A549 (cell line): ENCODE data around the gene PIEZO2. TPM values are rescaled to one million over a fixed set of nuclear protein-coding genes. Genes with fewer than 3 reads are reported as not detected.

Source experiments
- ATAC-seq, 2 experiments: fragments of 200-7000 bp in 1 of 2; fragments of >200 bp in 1 of 2; cut with Nextera tagmentation in 1 of 2; cut with Tn5 transposase in 1 of 2; 3 replicates each; pipeline versions ENCODE4 v1.8.0 to v1.9.1; 2018 to 2020; ENCODE audit warnings: mild to moderate bottlenecking in 1 of 2, moderate library complexity in 1 of 2
- CTCF ChIA-PET: fragments of 300-600 bp; sonication (Branson Sonifier 250); formaldehyde crosslinking; extraction: SDS; loops from one replicate; lab custom pipeline; 2021; ENCODE audit warnings: antibody characterized with exemption, inconsistent platforms; lab: Yijun Ruan, JAX
- POLR2A ChIA-PET: fragments of 350-600 bp; formaldehyde crosslinking; extraction: SDS; loops from one replicate; lab custom pipeline; 2021; ENCODE audit warnings: antibody characterized with exemption, inconsistent platforms; lab: Yijun Ruan, JAX
- DNase-seq, 2 experiments: peaks; one replicate each; pipeline versions ENCODE4 v3.0.0 to v3.0.0-alpha.2; 2011 to 2016; ENCODE audit warnings: low read depth in 1 of 2, low spot score in 1 of 2
- FAIRE-seq: peaks from 2 replicates; lab custom pipeline; 2011; peaks lifted over from hg19 to GRCh38; lab: Jason Lieb, UNC
- H3K27ac ChIP-seq, 2 experiments: fragments of >200 bp; sonication (Bioruptor Twin); formaldehyde crosslinking; 3 replicates each; pipeline ENCODE4 v1.5.1; 2016 to 2017
- H3K4me1 ChIP-seq: fragments of >200 bp; sonication (Bioruptor Twin); formaldehyde crosslinking; 3 replicates; pipeline ENCODE4 v1.6.1; 2016
- H3K4me2 ChIP-seq: fragments of >200 bp; sonication (Bioruptor Twin); formaldehyde crosslinking; 3 replicates; pipeline ENCODE4 v1.6.1; 2016
- H3K4me3 ChIP-seq: fragments of >200 bp; sonication (Bioruptor Twin); formaldehyde crosslinking; 3 replicates; pipeline ENCODE4 v1.5.1; 2016
- H3K9me3 ChIP-seq: fragments of >200 bp; sonication (Bioruptor Twin); formaldehyde crosslinking; 3 replicates; pipeline ENCODE4 v1.6.1; 2016
- CBX2 ChIP-seq: fragments of 200-600 bp; sonication (generic); IDR thresholded peaks from 2 replicates; pipeline ENCODE4 v1.6.1; 2016; ENCODE audit warnings: low read depth, mild to moderate bottlenecking, borderline replicate concordance
- CEBPB ChIP-seq, 2 experiments: fragments of >200 bp in 1 of 2; sonication (Bioruptor Twin) in 1 of 2; formaldehyde crosslinking in 1 of 2; IDR thresholded peaks; 2 replicates each; pipeline ENCODE4 v1.6.1; 2012 to 2016
- CHD4 ChIP-seq: fragments of 200-600 bp; sonication (generic); IDR thresholded peaks from 2 replicates; pipeline ENCODE4 v1.6.1; 2016; ENCODE audit warnings: antibody characterized with exemption, mild to moderate bottlenecking, borderline replicate concordance
- ELK1 ChIP-seq: fragments of 150-350 bp; IDR thresholded peaks from 2 replicates; pipeline ENCODE4 v1.6.1; 2014; ENCODE audit warnings: low read depth, mild to moderate bottlenecking, low read length
- ESRRA ChIP-seq: fragments of 150-350 bp; IDR thresholded peaks from 2 replicates; pipeline ENCODE4 v1.6.1; 2014; ENCODE audit warnings: mild to moderate bottlenecking, low read length, borderline replicate concordance
- GATA3 ChIP-seq: IDR thresholded peaks from 2 replicates; pipeline ENCODE4 v1.6.1; 2012; ENCODE audit warnings: borderline replicate concordance
- JUNB ChIP-seq: fragments of >200 bp; sonication (Bioruptor Twin); formaldehyde crosslinking; IDR thresholded peaks from 2 replicates; pipeline ENCODE4 v1.6.1; 2016
- KDM5A ChIP-seq: fragments of 200-600 bp; sonication (generic); IDR thresholded peaks from 2 replicates; pipeline ENCODE4 v1.6.1; 2016; ENCODE audit warnings: antibody characterized with exemption, mild to moderate bottlenecking
- NPAS2 ChIP-seq: fragments of 250-450 bp; sonication (Bioruptor Pico); IDR thresholded peaks from 2 replicates; pipeline ENCODE4 v1.8.0; 2022; ENCODE audit warnings: mild to moderate bottlenecking, moderate library complexity, borderline replicate concordance
- PBX3 ChIP-seq: IDR thresholded peaks from 2 replicates; pipeline ENCODE4 v1.6.1; 2012
- POLR2A ChIP-seq: IDR thresholded peaks from 2 replicates; pipeline ENCODE4 v1.6.1; 2012; ENCODE audit warnings: mild to moderate bottlenecking, low read length
- RARB ChIP-seq: fragments of 250-450 bp; sonication (Bioruptor Pico); IDR thresholded peaks from 2 replicates; pipeline ENCODE4 v1.8.0; 2021; ENCODE audit warnings: mild to moderate bottlenecking, moderate library complexity
- RCOR1 ChIP-seq: fragments of 150-350 bp; IDR thresholded peaks from 2 replicates; pipeline ENCODE4 v1.6.1; 2014; ENCODE audit warnings: antibody characterized with exemption, low read length, low read depth
- RNF2 ChIP-seq: fragments of 200-600 bp; sonication (generic); IDR thresholded peaks from 2 replicates; pipeline ENCODE4 v1.6.1; 2016; ENCODE audit warnings: low read depth, mild to moderate bottlenecking, antibody characterized with exemption, moderate library complexity, borderline replicate concordance
- SREBF2 ChIP-seq: fragments of 450-650 bp; IDR thresholded peaks from 2 replicates; pipeline ENCODE4 v1.6.1; 2014; ENCODE audit warnings: mild to moderate bottlenecking, moderate library complexity
- ZC3H11A ChIP-seq: fragments of 450-650 bp; IDR thresholded peaks from 2 replicates; pipeline ENCODE4 v1.6.1; 2014; ENCODE audit warnings: antibody characterized with exemption, mild to moderate bottlenecking
- ZFP36 ChIP-seq: fragments of 450-650 bp; IDR thresholded peaks from 2 replicates; pipeline ENCODE4 v1.6.1; 2014; ENCODE audit warnings: borderline replicate concordance; ENCODE audit not compliant: partially characterized antibody
- ZSCAN20 ChIP-seq: fragments of 250-450 bp; sonication (Bioruptor Pico); IDR thresholded peaks from 2 replicates; pipeline ENCODE4 v1.8.0; 2022; ENCODE audit warnings: mild to moderate bottlenecking, moderate library complexity
- WGBS: methylation state at CpG from one replicate; pipeline ENCODE4 v1.1.6; 2017; ENCODE audit errors: missing lambda C conversion rate; 5-methylcytosine and 5-hydroxymethylcytosine counted together
- polyA plus RNA-seq, 4 experiments: library from polyadenylated mRNA; depleted of rRNA in 3 of 4; stranded (reverse); fragments of >200 nt; fragmentation: RNase III in 1 of 4; extraction: RNeasy Plus Mini Kit Qiagen cat#74134 plus additional on column Dnase treatment in 1 of 4; gene quantifications; 2 replicates in 3 of 4; 3 replicates in 1 of 4; pipeline ENCODE4 v1.2.3, GENCODE V29; 2011 to 2017

The PIEZO2 gene
- polyA plus RNA-seq, 2 of the 4 experiments (the other 2 are of a cell fraction) = 0.80 to 1.6 TPM

DNA sequence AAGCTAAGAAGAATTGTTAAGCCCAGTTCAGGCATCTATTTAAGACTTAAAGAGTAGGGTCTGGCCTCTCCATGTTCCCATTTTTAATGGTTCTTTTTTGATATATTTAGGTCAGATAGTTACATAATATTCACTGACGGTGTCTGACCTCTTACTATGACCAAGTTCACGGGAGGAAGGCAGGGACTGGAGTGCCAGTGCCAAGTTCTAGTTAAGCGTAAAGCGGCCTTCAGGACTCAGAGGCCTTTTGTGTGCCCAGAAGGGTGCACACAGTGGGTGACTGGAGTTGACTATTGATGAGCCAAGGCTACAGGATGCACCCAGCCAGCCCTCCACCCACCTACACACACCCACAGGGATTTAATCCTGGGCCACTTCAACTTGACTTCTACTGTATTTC, 290.9 kb downstream of the PIEZO2 start:
- Histone ChIP-seq H3K9me3 (no peaks in the 10 kb centered on the region), H3K4me1 (no peaks in the 10 kb centered on the region), H3K4me3 (no peak overlapping the region), H3K4me2 (no peak overlapping the region), H3K27ac (no peak overlapping the region)
- CTCF ChIA-PET = no interaction called here
- TF ChIP-seq POLR2A = no peak
- TF ChIP-seq KDM5A = no peak
- TF ChIP-seq RNF2 = no peak
- 45% methylated on average over 4 of the region's 4 CpGs for WGBS
- no peak for DNase-seq
- no peak for ATAC-seq
- POLR2A ChIA-PET = no interaction called here
- no peak for FAIRE-seq

GRCh38 chr18:10856132-10856531, 293.2 kb downstream of the PIEZO2 start:
- WGBS = 32% methylated on average over 5 of the region's 5 CpGs
- Histone ChIP-seq H3K4me2 (no peak overlapping the region), H3K9me3 (no peaks in the 10 kb centered on the region), H3K4me3 (no peak overlapping the region), H3K4me1 (0 out of 3 replicates have a peak, but pooled peaks cover 5% of the 10 kb centered on the region), H3K27ac (no peak overlapping the region)
- FAIRE-seq (no peak), ATAC-seq (no peak), DNase-seq (no peak)
- ChIA-PET CTCF (interaction anchor here (0.7 kb wide), 1 partner anchor 697 kb away, joined by 3 read pairs; no protein-coding TSS in a partner anchor), POLR2A (no interaction called here)
- no peak for TF ChIP-seq POLR2A
- no peak for TF ChIP-seq ELK1

DNA sequence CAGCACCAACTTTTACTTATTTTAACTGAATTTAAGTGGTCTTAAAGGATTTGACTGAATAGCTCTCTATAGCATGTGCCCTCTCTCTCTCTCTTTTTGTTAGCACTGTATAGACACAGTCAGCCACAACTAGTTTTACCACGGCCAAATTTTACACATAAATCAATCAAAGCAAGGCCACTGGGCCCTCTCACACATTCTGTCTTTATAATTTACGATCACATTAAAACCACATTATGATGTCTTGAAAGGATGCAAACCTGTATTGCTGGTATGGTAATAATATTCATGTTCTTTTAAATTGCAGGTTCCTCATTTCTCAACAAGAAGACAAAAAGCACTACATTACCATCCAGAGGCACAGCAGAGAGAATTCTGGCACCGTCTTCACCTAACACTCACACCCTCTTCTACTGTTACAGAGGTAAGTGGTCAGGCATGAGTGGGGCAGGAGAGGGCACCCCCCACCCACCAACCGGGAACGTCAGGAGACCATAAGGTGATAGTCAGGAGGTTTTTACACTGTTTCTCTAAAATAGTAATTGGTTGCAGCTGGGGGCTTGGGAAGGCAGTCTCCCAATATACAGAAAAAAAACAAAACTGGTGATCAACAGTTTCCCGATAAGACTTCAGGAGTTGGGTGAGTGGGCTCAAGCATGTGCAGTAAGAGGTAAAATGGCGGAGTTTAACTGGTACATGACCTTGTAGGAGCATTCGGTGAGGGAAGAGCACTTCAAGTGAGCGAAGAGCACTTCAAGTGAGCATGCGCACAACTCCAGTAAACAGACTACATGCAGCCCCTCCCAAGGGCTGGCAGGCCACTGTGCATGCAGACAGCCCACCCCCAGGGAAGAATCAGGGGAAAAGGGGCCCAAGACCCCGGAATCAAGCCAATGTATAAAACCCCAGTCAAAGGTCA, 296.7 kb downstream of the PIEZO2 start:
- H3K9me3 ChIP-seq = no peaks in the 10 kb centered on the region
- no peak overlapping the region for H3K27ac ChIP-seq
- H3K4me2 ChIP-seq = no peak overlapping the region
- H3K4me1 ChIP-seq = 0 out of 3 replicates have a peak, but pooled peaks cover 6% of the 10 kb centered on the region
- ATAC-seq (no peak), DNase-seq (no peak), FAIRE-seq (no peak)
- ChIA-PET CTCF (interaction anchor here (0.7 to 2.7 kb wide), 16 partner anchors 9 to 701 kb away, joined by 3 to 28 read pairs (median 4); no protein-coding TSS in a partner anchor), POLR2A (no interaction called here)
- 41% methylated on average over 11 of the region's 11 CpGs for WGBS
- no peak overlapping the region for H3K4me3 ChIP-seq
- no peak for TF ChIP-seq JUNB
- TF ChIP-seq SREBF2 = no peak
- TF ChIP-seq PBX3 = no peak
- no peak for TF ChIP-seq CEBPB (IDR thresholded peaks at IDR 0.05)
- TF ChIP-seq RARB (CRISPR knock-in tag) = no peak
- TF ChIP-seq RNF2 = no peak
- no peak for TF ChIP-seq ESRRA
- TF ChIP-seq GATA3 = no peak
- TF ChIP-seq ELK1 = no peak
- no peak for TF ChIP-seq RCOR1
- no peak for TF ChIP-seq NPAS2
- no peak for TF ChIP-seq CHD4
- no peak for TF ChIP-seq ZC3H11A
- TF ChIP-seq ZSCAN20 (CRISPR knock-in tag) = no peak
- TF ChIP-seq ZFP36 = no peak
- no peak for TF ChIP-seq CBX2
